ENCODE measurements around the gene MAP3K20. TPM values are rescaled to one million over a fixed set of nuclear protein-coding genes. Genes with fewer than 3 reads are reported as not detected.

MAP3K20 gene
- total RNA-seq, 1 donor from 2014 or later: 77.6 TPM

- DNase-seq (ENCODE audit: low spot score): no peak
Observed at GRCh38 chr2:173051463-173052215, 24.0 kb upstream of the MAP3K20 start.

DNA sequence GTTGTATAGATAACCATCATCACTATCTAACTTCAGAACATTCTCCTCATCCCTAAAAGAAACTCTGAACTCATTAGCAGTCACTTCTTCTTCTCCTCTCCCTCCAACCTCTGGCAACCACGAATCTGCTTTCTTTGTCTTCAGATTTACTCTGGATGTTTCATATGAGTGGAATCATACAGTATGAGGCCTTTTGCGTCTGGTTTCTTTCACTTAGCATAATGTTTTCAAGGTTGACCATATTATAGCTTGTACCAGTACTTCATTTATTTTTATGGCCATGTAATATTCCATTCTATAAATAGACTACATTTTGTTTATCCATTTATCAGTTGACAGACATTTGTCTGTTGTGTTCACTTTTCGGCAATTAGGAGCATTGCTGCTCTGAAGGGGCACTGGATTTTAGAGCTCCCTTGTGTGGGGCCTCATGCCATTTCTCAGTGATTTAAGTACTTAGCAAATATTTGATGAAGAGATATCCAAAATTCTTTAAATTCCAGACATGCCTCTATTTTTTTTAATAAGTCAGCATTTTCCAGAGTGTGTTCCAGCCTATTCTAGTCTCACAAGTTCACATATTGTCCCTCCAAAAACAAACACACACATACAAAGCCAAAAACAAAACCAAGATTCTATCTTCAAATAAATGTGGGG, 22.5 kb upstream of the MAP3K20 start:
- no peak for DNase-seq (ENCODE audit: low spot score)

DNA sequence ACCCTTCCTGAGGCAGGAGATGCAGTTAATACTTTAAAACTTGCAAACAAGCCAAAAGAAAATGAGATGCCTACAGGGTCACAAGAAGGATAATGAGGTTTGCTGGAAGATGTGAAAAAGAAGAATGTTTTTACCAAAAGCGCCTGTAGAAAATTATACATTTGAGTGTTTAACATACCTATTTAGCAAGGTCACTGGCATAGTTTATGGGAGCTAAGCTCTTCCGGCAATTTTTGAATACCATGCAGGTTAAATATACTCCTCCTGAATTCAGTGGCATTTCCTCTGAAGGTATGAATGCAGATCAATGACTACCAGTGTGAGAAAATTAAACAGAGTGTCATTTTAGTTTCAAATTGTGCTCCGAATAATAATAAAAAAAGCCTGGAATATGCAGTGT, 21.2 kb upstream of the MAP3K20 start:
- DNase-seq (ENCODE audit: low spot score): no peak

- DNase-seq (ENCODE audit: low spot score): no peak
Observed at GRCh38 chr2:173056705-173057364, 18.8 kb upstream of the MAP3K20 start.

GRCh38 chr2:173058097-173058496, 17.5 kb upstream of the MAP3K20 start:
- no peak for DNase-seq (ENCODE audit: low spot score)

DNA sequence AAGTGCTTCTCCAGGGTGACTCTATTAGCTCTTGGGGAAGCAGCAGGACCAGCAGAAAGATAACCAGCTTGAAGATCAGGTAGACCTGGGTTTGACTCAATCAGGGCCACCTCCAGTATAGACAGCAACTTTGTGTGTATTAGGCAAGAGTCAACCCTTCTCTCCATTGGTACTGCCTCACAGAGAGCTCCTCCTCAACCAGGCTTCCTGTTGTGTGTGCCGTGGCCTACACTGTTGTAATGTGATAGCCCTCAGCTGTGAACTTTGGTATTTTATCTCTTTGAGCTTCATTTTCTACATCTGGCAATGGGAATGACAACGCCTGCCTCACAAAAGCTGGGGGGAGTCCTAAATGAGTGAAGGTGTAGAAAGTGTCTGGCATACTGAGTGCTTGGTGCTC, 17.0 kb upstream of the MAP3K20 start:
- DNase-seq (ENCODE audit: low spot score): no peak

- DNase-seq (ENCODE audit: low spot score): no peak
Observed at GRCh38 chr2:173059292-173059691, 16.4 kb upstream of the MAP3K20 start.

- DNase-seq (ENCODE audit: low spot score): no peak
Observed at GRCh38 chr2:173059971-173060461, 15.6 kb upstream of the MAP3K20 start.

GRCh38 chr2:173062801-173063200, 12.8 kb upstream of the MAP3K20 start:
- no peak for DNase-seq (ENCODE audit: low spot score)

DNA sequence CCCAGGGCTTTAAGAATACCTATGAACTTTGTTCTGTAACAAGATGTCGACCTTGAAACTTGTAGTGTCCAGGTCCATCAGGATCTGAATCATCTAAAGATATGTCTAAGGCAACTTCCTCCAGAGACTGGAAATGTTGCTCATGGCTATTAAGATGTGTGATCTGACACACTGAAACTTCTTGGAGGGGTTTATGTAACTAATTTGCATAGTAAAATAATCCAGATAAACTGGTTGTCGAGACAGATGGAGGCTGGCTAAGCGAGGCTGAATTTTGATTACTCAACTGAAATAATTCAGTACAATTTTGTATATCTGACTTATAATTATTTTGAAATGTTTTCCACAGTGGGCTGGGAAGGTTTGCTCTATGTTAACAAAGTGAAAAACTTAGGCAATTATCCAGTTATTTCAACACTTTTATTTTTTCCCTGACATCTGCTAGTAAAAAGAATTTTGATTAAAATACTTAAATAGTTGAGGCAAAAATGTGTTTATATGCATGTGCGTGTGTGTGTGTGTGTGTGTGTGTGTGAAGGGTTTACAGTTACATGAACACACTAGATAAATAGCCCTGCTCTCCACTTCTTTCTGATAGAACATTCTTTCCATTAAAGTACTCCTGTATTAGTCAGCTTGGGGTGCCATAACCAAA, 11.4 kb upstream of the MAP3K20 start:
- DNase-seq (ENCODE audit: low spot score): no peak

DNA sequence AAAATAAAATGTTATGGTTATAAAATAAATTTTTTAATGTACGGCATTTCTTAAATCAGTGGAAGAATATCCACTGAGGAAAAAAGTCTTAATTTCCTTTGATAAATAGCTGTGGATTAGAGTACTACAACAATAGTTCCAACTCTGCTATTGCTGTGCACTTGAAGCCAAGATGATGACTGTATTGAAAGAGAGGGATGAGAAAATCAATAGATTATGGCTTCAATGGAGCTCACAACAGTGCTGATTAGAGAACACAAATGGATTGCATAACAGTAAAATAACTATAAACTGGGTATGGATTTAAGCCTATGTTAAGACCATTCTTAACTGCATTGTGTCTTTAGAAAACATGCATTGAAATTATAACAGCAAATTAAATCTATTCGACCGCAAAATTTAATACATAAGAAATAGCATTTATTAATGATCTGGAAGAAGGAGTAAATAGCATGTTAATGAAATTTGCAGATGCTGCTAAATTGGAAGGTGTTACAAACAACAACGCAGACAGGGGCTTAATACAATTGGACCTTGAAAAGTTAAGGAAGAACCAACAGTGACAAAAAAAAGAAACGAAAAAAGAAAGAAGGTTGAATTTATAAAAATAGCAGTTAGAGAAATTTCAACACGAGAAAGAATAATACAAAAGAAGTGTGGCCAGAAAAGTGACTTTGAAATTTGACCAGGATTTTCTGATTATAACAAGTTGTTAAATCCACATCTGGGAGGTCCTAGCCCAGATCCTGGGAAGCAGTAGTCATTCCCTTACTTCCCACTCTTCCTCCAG, 8.6 kb upstream of the MAP3K20 start:
- DNase-seq (ENCODE audit: low spot score): no peak

GRCh38 chr2:173075056-173075780, 428 bp upstream of the MAP3K20 start:
- no peak for DNase-seq (ENCODE audit: low spot score)

DNA sequence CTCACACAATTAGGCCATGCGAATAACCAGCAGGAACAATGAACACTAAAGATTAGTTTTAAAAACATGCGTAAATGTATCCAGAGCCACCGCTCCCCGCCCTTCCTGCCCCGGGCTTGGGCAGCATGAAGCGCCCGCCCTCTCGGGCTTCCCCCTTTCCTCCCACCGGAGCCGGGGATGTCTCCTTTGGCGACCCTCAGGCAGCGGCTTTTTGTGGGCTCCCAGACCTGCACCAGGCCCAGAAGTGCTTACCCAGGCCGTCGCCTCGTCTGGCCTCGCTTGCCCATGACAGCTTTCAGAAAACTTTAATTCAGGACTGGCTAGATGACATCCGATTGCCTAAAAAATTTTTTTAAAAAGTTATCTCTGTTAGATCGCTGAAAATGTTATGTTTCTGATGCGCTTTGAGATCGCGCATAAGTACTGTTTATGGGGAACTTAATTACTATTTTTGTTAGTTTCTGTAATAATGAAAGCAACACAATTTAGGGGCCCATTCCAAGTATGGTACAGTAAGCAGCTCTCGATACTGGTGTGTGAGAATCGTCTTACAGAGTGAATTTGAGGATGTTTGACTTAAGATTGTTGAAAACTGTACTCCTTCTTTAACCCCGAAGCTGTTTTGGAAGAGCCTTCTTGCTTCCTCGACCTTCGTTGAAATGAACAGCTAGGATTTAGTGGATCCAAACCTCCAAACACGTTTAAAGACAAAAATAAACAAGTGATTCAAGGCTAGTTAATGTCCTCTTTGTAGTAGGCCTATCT, 1.1 kb downstream of the MAP3K20 start:
- DNase-seq (ENCODE audit: low spot score): peak; percentile 48

DNA sequence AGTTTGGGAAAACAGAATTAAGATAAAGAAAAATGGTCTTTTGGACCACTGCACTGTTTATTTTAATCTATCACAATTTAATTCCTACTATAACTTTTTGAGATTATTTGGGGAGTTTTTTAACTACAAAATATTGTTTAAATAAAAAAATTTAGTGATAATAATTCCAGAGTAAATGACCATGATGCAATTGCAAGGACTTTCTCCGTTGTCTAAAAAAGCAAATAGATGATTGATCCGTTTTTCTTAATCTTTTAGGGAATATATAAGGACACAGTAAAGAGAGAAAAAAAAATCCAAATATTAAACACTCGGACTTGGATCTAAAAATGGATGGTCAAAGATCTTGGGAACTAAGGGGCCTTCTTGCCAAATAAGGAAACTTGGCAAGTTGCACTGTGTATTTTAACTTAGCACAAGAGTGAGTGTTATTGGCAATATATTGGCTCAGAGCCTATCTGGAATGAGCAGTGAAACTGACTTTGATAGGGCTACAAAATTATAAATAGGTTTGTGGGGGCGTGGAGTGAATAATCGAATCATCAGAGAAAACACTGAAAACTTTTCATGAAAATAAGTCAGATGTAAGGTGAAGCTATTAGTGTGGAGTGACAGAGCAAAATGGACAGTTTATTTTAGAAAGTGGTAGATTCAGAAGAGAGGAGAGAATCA, 2.0 kb downstream of the MAP3K20 start:
- no peak for DNase-seq (ENCODE audit: low spot score)

DNA sequence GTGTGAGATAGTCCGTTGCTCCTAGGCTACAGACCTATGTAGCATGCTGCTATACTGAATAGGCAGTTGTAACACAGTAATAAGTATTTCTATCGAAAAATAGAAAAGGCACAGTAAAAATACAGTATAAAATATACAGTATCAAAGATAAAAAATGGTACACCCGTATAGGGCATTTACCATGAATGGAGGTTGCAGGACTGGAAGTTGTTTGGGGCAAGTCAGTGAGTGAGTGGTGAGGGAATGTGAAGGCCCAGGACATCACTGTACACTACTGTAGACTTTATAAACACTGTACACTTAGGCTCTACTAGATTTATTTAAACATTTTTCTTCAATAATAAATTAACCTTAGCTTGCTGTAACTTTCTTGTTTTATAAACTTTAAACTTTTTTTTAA, 3.5 kb downstream of the MAP3K20 start:
- no peak for DNase-seq (ENCODE audit: low spot score)

DNA sequence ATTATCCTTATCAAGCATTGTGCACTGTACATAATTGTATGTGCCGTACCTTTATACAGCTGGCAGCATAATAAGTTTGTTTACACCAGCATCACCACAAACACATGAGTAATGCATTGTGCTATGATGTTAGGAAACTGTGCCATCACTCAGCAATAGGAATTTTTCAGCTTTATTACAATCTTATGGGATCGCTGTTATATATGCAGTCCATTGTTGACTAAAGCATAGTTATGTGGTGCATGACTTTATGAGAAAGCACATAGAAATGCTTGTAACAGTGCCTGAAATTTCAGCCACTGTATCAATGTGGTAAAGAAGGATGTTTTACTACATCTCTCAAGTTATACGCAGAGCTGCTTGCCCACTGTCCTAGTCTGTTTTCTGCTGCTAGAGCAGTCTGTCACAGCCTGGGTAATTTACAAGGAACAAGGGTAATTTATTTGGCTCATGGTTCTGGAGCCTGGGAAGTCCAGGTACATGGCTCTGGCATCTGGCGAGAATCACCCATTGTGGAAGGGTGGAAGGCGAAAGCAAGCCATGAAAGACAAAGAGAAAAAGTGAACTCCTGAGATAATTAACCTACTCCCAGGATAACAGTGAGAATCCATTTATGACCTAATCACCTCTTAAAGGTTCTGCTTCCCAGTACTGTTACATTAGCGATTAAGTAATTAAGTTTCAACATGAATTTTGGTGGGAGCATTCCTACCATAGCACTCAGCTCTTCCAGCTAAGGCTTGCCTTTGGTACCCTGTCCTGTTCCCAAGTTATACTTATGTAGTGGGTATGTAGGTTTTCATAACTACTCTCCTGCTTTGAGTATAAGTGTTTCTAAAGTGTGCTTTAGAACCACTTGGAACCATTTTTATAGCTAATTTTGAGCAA, 4.6 kb downstream of the MAP3K20 start:
- no peak for DNase-seq (ENCODE audit: low spot score)

DNA sequence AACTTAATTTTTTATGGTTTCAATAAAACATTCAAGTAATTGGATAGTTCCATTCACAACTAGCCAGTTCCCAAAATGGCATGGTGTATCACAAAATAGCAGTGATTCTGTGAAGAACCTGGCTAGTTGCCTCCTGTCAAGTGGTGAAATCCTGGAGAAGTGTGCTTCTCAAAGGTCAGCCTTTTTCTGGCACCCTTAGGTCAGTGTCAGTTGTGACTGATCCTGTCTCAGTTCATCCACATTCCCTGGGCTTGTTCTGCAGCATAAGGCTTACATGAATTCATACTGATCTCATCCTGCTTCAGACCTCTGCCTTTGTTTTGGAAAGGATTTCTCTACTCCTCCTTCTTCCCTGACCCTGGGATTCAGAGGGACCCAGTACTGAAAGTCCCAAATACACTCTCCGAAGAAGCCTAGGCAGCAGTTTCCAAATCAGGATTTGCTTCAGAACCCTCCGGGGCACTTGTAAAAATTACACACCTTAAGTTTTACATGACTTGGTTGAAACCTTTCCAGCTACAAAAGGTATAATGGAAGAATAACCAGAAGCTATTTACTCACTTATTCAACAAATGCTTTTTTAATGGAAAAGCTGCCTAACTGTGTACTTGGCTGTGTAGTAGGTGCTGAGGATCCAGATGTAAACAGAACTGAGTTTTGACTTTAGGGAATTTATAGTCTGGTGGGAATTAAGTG, 11.0 kb downstream of the MAP3K20 start:
- DNase-seq (ENCODE audit: low spot score): no peak

DNA sequence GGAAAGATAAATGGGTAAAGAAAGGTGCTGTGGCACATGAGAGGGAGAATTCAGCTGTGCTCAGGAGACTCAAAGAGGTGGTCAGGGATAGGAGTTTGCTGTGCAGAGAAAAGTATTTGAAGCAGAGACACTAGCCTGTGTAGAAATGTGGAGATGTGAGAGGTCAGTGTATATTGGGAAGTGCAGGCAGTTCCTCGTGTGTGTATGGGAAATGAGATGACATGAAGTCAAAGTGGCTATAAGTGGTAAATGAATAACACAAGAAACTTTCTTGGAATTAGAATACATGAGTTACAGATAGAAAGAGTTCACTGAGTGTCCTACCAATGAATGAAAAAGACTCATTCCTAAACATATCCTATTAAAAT, 11.6 kb downstream of the MAP3K20 start:
- DNase-seq (ENCODE audit: low spot score): no peak

Measured in ureter (tissue), 1 donor.